ENCODE measurements around the gene PLPP6.

DNA sequence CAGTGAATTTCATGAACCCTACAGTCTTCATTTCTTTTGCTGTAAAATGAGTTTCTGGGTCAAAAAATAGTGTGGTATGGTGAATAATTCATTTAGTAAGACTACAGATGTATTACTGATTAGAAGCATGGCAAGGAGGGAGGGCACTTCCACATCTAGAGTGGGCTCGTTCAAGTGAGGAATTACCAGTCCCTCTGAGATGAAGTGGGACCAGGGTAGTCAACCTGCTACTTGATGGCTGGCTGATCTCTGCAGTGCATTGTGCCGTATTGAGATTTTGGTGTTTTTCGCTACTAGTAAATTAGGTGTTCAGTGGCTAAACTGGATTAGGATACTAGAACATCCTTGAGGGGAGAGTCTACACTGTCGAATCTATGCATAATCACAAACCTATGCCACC is 28.1 kb downstream of the PLPP6 start:
- TF ChIP-seq, protein P1, sequence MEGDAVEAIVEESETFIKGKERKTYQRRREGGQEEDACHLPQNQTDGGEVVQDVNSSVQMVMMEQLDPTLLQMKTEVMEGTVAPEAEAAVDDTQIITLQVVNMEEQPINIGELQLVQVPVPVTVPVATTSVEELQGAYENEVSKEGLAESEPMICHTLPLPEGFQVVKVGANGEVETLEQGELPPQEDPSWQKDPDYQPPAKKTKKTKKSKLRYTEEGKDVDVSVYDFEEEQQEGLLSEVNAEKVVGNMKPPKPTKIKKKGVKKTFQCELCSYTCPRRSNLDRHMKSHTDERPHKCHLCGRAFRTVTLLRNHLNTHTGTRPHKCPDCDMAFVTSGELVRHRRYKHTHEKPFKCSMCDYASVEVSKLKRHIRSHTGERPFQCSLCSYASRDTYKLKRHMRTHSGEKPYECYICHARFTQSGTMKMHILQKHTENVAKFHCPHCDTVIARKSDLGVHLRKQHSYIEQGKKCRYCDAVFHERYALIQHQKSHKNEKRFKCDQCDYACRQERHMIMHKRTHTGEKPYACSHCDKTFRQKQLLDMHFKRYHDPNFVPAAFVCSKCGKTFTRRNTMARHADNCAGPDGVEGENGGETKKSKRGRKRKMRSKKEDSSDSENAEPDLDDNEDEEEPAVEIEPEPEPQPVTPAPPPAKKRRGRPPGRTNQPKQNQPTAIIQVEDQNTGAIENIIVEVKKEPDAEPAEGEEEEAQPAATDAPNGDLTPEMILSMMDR (IDR thresholded peaks at IDR 0.05 in 8 of 11, conservative IDR thresholded peaks at IDR 0.05 in 3 of 11) = no peak
- TF ChIP-seq POLR2A (IDR thresholded peaks at IDR 0.05) = no peak

Data from spleen (tissue), 7 donors.